DND-41 (cell line): ENCODE data around the gene ABCF3.

Source experiments
- ATAC-seq: fragments of 200-7000 bp; cut with Tn5 transposase; 3 replicates; pipeline ENCODE4 v1.9.1; 2021; ENCODE audit warnings: low read depth; ENCODE audit not compliant: insufficient read depth
- DNase-seq: peaks from one replicate; pipeline ENCODE4 v3.0.0-alpha.2; 2020
- H2AFZ ChIP-seq: 2 replicates; pipeline ENCODE4 v1.6.0; 2012; ENCODE audit warnings: low read depth, low read length
- H3K27ac ChIP-seq: 2 replicates; pipeline ENCODE4 v1.5.1; 2012; ENCODE audit warnings: low read length, inconsistent platforms
- H3K27me3 ChIP-seq: fragments of 200-600 bp; sonication (generic); 2 replicates; pipeline ENCODE4 v1.6.0; 2012; ENCODE audit warnings: low read length, mild to moderate bottlenecking, inconsistent platforms; ENCODE audit not compliant: insufficient read depth, poor library complexity
- H3K36me3 ChIP-seq: 2 replicates; pipeline ENCODE4 v1.5.1; 2012; ENCODE audit warnings: low read length, inconsistent platforms; ENCODE audit not compliant: insufficient read depth
- H3K4me1 ChIP-seq: 2 replicates; pipeline ENCODE4 v1.5.1; 2012; ENCODE audit warnings: mild to moderate bottlenecking, low read length; ENCODE audit not compliant: insufficient read depth
- H3K4me2 ChIP-seq: 2 replicates; pipeline ENCODE4 v1.6.0; 2012; ENCODE audit warnings: mild to moderate bottlenecking, moderate library complexity, low read length, inconsistent platforms; ENCODE audit not compliant: insufficient read depth
- H3K4me3 ChIP-seq, 2 experiments: fragments of 200-600 bp in 1 of 2; shearing (Covaris generic) in 1 of 2; 2 replicates each; pipeline ENCODE4 v1.5.1; 2012 to 2016; ENCODE audit warnings: inconsistent platforms in 2 of 2, low read length in 2 of 2, mild to moderate bottlenecking in 2 of 2, low read depth in 1 of 2, moderate library complexity in 1 of 2
- H3K79me2 ChIP-seq: 2 replicates; pipeline ENCODE4 v1.6.0; 2012; ENCODE audit warnings: low read length, inconsistent platforms; ENCODE audit not compliant: insufficient read depth
- H3K9ac ChIP-seq: 2 replicates; pipeline ENCODE4 v1.6.0; 2012; ENCODE audit warnings: low read depth, mild to moderate bottlenecking, inconsistent platforms, low read length, moderate library complexity
- H3K9me3 ChIP-seq: 2 replicates; pipeline ENCODE4 v1.5.1; 2012; ENCODE audit warnings: low read length, moderate library complexity, mild to moderate bottlenecking, inconsistent platforms; ENCODE audit not compliant: insufficient read depth, severe bottlenecking
- H4K20me1 ChIP-seq: 2 replicates; pipeline ENCODE4 v1.6.0; 2012; ENCODE audit warnings: low read length; ENCODE audit not compliant: insufficient read depth
- EZH2 ChIP-seq: IDR thresholded peaks from 3 replicates; pipeline ENCODE4 v1.6.1; 2012; ENCODE audit warnings: borderline replicate concordance, low read depth, mild to moderate bottlenecking, moderate library complexity, low read length, inconsistent platforms; ENCODE audit not compliant: severe bottlenecking
- TF ChIP-seq, protein P1 (sequence below): IDR thresholded peaks from 2 replicates; pipeline ENCODE4 v1.5.1; 2012; ENCODE audit warnings: borderline replicate concordance, low read length, moderate library complexity, mild to moderate bottlenecking; ENCODE audit not compliant: poor library complexity, severe bottlenecking; ENCODE audit errors: extremely low read depth

Gene ABCF3

DNA sequence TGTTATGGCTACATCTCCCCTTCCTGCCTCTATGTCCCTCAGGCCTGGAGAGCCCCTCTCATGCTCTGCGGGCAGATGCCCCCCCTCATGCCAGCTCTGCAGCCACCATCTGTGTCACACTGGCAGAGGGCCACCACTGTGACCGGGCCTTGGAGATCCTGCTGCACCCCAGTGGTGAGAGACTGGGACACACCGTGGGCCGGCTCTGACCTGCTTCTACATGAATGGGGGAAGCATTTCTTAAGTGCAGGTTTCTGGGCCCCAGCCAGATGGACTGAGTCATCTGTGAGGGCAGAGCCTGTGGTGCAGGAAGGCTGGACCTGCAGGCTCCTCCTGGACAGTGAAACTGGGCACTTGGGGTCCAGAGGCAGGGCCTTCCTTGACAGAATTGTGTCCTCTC is 48.2 kb downstream of the ABCF3 start:
- H3K4me3 ChIP-seq = no peak overlapping the region
- TF ChIP-seq, protein P1, sequence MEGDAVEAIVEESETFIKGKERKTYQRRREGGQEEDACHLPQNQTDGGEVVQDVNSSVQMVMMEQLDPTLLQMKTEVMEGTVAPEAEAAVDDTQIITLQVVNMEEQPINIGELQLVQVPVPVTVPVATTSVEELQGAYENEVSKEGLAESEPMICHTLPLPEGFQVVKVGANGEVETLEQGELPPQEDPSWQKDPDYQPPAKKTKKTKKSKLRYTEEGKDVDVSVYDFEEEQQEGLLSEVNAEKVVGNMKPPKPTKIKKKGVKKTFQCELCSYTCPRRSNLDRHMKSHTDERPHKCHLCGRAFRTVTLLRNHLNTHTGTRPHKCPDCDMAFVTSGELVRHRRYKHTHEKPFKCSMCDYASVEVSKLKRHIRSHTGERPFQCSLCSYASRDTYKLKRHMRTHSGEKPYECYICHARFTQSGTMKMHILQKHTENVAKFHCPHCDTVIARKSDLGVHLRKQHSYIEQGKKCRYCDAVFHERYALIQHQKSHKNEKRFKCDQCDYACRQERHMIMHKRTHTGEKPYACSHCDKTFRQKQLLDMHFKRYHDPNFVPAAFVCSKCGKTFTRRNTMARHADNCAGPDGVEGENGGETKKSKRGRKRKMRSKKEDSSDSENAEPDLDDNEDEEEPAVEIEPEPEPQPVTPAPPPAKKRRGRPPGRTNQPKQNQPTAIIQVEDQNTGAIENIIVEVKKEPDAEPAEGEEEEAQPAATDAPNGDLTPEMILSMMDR = no peak
- TF ChIP-seq EZH2 = no peak
- peaks cover 2% of the 10 kb centered on the region; the same call in 1 of the 2 replicates for H4K20me1 ChIP-seq
- H3K36me3 ChIP-seq = no peaks in the 10 kb centered on the region
- H2AFZ ChIP-seq = no peak overlapping the region
- ATAC-seq = no peak
- no peaks in the 10 kb centered on the region for H3K9me3 ChIP-seq
- H3K27me3 ChIP-seq = peaks cover 24% of the 10 kb centered on the region
- DNase-seq = no peak
- peaks cover 10% of the 10 kb centered on the region for H3K4me1 ChIP-seq
- no peak overlapping the region for H3K27ac ChIP-seq
- no peak overlapping the region for H3K9ac ChIP-seq
- no peaks in the 10 kb centered on the region for H3K79me2 ChIP-seq
- H3K4me2 ChIP-seq = no peak overlapping the region

DNA sequence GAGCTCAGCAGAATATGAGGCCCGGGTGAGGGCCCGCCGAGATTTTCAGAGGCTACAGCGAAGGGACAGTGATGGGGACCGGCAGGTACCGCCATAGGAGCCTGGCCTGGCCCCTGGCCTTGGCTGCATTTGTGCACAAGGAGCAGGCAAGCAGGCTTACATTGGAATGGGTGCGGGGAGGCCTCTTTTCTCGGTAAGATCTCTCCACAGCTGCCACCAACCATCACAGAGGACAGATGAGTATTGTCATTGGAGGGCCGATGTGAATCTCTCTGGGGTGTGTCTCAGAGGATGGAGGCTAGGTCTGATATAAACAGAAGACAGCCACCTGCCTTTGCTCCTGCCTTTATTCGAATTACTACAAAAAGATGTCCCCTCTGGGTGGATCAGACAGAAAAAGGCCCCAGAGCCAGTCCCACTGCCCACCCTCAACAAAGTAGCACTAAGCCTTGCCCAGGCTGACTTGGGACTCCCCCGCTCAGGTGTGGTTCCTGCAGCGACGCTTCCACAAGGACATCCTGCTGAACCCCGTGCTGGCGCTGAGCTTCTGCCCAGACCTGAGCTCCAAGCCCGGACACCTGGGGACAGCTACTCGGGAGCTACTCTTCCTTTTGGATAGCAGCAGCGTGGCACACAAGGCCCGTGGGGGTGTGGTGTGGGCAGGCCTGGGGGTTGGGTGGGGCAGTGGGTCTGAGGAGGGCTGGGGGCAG is 48.8 kb downstream of the ABCF3 start:
- Histone ChIP-seq H4K20me1 (peaks cover 6% of the 10 kb centered on the region; the same call in 1 of the 2 replicates), H3K27me3 (peaks cover 19% of the 10 kb centered on the region), H3K36me3 (no peaks in the 10 kb centered on the region), H3K4me2 (no peak overlapping the region), H3K9ac (no peak overlapping the region), H3K79me2 (no peaks in the 10 kb centered on the region), H3K4me3 (no peak overlapping the region), H3K9me3 (no peaks in the 10 kb centered on the region), H3K27ac (no peak overlapping the region), H3K4me1 (peaks cover 4% of the 10 kb centered on the region), H2AFZ (no peak overlapping the region)
- no peak for DNase-seq
- no peak for TF ChIP-seq EZH2
- TF ChIP-seq, protein P1 = no peak
- no peak for ATAC-seq

DNA sequence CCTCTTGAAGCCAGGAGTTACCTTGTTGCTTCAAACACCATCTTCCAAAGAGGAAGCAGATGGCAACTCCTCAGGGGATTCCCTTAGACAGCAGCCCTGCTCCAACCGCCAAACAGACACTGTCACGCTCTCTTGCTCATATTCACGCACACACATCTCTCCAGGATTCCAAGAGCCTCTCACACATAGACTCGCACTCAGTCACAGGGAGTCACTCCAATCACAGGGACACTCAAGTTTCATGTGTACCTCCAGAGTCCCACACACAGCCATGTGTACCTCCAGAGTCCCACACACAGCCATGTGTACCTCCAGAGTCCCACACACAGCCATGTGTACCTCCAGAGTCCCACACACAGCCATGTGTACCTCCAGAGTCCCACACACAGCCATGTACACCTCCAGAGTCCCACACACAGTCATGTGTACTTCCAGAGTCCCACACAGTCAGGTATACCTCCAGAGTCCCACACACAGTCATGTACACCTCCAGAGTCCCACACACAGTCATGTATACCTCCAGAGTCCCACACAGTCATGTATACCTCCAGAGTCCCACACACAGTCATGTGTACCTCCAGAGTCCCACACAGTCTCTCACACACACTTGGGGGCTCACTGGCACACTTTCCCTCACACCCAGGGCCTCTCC is 49.5 kb downstream of the ABCF3 start:
- ATAC-seq = no peak
- no peak overlapping the region for H3K9ac ChIP-seq
- no peak overlapping the region for H3K4me2 ChIP-seq
- H2AFZ ChIP-seq = no peak overlapping the region
- H3K79me2 ChIP-seq = no peaks in the 10 kb centered on the region
- no peak for DNase-seq
- no peak overlapping the region for H3K4me3 ChIP-seq
- peaks cover 14% of the 10 kb centered on the region for H3K27me3 ChIP-seq
- no peaks in the 10 kb centered on the region for H3K9me3 ChIP-seq
- no peak overlapping the region for H3K27ac ChIP-seq
- TF ChIP-seq, protein P1 = no peak
- TF ChIP-seq EZH2 = no peak
- H3K36me3 ChIP-seq = no peaks in the 10 kb centered on the region
- H3K4me1 ChIP-seq = no peaks in the 10 kb centered on the region
- H4K20me1 ChIP-seq = peaks cover 12% of the 10 kb centered on the region; the same call in 1 of the 2 replicates
